HG02981 (cell line): ENCODE data around the gene DLG2.
"Not testable (repeated sequence)": the region's sequence is repeated elsewhere in the genome, so short reads cannot be mapped to it uniquely, and the experiment has no call there.

ENCODE experiments used
- ATAC-seq: cut with Tn5 transposase; IDR thresholded peaks from one replicate; pipeline ENCODE4 v1.9.1; 2021; ENCODE audit warnings: mild to moderate bottlenecking, moderate library complexity; ENCODE audit not compliant: unreplicated experiment

DLG2 gene

DNA sequence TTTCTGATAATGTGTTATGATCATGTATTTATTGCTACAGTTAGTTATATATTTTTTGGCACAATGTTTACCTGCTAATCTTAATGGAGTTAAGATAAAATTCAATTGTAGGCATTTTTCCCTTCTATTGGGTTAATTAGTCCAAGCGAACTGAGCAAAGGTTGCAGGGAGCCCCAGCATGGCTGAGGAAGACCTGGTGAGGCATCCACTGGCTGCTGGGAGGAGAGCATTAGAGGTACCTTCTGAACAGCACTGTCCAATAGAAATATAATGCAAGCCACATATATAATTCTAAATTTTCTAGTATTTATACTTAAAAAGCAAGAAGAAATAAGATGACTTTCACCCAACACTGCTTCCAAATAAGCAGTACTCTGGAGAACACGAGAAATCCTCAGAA is 19.9 kb upstream of the DLG2 start:
- ATAC-seq = peak; percentile 4

DNA sequence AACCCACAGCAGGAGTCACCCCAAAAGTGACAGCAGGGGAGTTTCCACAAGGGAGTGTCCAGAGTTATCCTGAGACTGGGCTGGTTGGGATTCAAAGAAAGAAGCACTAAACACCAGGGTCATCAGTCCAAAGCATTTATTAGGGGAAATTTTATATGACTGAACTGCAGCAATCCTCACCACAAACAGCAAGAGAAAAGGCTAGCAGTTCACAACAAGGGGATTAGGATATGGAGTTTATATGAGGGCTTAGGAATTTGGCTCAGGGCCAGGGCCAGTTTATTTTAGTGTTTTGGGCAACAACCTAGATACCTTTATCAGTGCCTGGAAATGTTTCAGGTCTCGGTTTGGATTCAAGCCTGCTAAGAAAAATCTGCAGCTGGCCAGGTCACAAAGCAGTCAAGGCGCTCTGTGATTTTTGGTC is 16.1 kb upstream of the DLG2 start:
- no peak for ATAC-seq

DNA sequence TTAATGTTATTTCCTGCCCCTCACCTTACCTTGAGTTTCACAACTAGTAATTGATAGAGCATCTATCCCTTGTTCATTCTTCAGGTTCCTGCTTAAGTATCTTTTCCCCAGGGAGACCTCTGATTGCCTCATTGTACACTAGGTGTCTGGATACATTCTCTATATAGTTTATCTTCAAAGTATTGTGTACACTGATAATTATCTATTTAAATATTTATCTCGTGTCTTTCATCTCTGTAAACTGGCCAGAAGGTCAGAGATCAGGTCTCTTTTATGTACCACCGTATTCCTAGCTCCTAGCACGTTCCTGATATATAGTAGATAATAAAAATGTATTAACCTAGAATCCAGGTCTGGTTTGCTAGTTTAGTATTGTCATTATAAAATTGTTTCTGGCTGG is 7.6 kb upstream of the DLG2 start:
- ATAC-seq = no peak

DNA sequence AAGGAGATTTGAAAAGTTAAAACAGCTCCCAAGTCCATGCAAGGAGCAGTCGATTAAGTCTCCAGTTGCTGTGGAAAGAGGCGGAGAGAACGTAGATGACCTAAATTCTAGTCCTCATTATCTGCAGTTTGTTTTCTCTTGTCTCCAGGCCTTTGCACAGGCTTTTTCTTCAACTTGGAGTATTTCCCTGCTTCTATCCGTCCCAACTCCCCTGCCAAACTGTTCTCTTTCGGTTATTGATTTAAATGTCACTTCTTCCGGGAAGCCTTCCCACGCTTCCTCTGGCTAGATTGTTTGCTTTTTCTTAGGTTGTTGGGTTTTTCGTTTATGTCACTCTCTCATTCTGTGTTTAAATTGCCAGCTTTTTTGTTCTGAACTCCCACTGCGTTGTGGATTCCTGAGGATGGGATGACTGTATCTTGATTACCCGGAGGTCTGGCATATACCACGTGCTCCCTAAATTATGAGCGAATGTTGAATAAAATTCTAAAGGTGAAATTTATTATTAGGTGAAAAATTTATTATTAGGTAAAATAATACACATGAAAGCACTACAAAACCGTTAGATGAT is 1.7 kb upstream of the DLG2 start:
- peak; percentile 1 for ATAC-seq

DNA sequence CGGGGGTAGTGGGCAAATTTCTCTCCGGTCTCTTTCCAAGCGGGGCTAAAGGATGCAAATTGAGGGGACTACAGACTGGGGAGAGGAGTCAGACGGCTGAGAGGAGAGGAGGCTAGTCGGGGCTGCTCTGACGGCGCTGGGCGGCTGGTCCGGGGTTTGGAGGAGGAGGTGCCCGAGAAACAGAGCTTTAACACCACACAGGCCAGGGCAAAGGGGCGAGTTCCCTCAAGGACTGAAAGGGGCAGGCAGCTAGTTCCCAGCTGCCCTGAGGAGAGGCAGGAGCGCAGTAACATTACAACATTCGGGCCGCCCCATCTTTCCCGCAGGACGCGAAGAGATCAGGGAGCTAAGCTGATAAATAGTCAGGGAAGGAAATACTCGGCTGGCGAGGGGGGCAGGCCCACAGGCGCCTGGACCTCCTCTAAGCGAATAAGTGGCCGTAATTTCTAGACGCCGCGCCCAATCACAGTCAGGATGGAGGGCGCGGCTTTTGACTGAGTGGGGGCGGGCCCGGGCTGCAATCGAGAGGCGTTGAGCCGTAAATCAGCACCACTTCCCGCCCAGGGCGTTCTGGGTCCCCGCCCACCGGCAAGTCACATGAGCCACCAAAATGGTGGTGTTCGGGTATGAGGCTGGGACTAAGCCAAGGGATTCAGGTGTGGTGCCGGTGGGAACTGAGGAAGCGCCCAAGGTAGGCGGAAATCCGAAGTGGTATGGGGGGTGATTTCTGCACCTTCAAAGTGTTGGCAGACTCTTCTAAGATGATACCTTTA is 1.0 kb upstream of the DLG2 start, which contains the start of gene TMEM126B:
Gene TMEM126B (plus strand): TSS at position 596 of the 773 bp plus-strand sequence. CDS start 15 bp downstream, at position 611.
- ATAC-seq = peak; percentile 99

DNA sequence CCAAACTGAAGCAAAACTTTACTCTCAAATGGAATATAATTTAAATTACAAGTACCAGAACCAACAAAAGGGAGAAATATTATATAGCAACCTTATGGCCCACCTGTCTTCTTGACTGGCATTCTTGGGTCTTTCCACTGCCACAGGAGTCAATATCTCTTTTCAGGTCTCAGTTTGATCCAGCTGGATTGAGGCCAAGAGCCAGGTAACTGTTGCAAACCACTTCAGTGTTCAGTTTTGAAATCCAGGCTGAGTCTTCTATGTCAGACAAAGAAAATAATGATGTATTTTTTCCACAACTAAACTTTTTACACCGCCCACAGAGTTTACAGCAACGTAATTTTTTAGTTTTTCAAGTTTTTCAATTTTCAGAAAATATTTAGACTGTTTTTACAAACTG is 648 bp downstream of the DLG2 start:
- no peak for ATAC-seq

DNA sequence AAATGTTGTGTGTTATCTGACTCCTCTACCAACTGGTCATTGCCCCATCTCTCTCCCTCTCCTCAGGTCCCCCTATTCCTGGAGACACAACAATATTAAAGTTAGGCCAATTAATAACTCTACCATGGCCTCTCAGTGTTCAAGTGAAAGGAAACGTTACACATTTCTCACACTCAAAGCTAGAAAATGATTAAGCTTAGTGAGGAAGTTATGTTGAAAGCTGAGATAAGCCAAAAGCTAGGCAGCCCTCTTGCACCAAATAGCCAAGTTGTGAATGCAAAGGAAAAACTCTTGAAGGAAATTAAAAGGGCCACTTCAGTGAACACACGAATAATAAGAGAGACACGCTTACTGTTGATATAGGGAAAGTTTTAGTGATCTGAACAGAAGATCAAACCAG is 6.9 kb downstream of the DLG2 start:
- ATAC-seq = no peak

DNA sequence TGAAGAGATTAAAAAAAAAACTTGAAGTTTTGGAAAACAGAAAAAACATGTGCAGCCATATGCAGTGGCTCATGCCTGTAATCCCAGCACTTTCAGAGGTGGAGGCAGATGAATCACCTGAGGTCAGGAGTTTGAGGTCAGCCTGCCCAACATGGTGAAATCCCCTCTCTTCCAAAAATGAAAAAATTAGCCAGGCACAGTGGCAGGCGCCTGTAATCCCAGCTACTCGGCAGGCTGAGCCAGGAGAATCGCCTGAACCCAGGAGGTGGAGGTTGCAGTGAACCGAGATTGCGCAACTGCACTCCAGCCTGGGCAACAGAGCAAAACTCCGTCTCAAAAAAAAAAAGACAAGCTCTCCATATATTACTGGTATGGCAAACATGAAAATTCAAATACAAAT is 7.6 kb downstream of the DLG2 start:
- no peak for ATAC-seq

DNA sequence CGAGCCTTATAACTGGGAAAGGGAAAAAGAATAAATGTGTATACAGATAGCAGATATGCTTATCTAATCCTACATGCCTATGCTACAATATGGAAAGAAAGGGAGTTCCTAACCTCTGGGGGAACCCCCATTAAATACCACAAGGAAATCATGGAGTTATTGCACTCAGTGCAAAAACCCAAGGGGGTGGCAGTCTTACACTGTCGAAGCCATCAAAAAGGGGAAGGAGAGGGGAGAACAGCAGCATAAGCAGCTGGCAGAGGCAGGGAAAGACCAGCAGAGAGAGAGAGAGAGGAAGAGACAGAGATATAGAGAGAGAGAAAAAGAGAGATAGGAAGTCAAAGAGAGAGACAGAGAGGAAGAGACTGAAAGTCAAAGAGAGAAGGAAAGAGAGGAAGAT is 15.5 kb downstream of the DLG2 start:
- not testable (repeated sequence) for ATAC-seq

DNA sequence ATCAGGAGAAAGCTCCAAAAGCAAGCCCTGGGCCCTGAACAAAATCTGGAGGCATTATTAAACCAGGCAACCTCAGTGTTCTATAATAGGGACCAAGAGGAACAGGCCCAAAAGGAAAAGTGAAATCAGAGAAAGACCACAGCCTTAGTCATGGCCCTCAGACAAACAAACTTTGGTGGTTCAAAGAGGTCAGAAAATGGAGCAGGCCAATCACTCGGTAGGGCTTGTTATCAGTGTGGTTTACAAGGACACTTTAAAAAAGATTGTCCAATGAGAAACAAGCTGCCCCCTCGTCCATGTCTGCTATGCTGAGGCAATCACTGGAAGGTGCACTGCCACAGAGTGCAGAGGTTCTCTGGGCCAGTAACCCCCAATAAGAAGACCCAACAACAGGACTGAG is 17.9 kb downstream of the DLG2 start:
- ATAC-seq = not testable (repeated sequence)

DNA sequence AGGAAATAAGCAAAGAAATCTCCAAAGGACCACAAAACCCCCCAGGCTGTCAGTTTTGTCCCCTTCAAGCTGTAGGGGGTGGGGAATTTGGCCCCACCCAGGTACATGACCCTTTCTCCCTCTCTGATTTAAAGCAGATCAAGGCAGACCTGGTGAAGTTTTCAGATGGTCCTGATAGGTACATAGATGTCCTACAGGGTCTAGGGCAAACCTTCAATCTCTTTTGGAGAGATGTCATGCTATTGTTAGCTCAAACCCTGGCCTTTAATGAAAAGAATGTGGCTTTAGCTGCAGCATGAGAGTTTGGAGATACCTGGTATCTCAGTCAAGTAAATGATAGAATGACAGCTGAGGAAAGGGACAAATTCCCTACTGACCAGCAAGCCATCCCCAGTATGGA is 18.5 kb downstream of the DLG2 start:
- ATAC-seq = not testable (repeated sequence)

DNA sequence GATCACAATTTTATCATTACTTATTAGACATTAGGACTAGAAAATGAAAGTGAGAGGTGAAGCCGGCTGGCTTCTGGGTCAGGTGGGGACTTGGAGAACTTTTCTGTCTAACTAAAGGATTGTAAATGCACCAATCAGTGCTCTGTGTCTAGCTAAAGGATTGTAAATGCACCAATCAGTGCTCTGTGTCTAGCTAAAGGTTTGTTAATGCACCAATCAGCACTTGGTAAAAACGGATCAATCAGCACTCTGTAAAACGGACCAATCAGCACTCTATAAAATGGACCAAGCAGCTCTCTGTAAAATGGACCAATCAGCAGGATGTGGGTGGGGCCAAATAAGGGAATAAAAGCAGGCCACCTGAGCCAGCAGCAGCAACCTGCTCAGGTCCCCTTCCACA is 20.9 kb downstream of the DLG2 start:
- not testable (repeated sequence) for ATAC-seq

DNA sequence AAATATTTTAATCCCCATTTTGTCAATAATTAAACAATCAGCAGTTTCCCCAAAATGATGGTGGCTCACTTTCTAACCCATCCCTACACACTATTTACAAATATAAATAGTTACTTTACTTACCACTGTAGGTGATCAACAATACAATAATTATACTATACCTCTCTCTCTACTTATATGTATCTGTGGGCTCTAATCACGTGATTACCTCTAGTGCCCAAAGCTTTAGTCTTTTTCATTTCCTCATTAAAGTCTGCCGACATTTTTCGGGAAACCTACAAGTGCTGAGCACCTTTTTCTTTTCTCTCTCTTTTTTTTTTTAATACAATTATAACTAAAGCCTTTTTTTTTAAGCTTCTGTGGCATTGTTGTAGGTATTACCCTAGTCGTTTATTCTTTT is 23.9 kb downstream of the DLG2 start:
- ATAC-seq = no peak

DNA sequence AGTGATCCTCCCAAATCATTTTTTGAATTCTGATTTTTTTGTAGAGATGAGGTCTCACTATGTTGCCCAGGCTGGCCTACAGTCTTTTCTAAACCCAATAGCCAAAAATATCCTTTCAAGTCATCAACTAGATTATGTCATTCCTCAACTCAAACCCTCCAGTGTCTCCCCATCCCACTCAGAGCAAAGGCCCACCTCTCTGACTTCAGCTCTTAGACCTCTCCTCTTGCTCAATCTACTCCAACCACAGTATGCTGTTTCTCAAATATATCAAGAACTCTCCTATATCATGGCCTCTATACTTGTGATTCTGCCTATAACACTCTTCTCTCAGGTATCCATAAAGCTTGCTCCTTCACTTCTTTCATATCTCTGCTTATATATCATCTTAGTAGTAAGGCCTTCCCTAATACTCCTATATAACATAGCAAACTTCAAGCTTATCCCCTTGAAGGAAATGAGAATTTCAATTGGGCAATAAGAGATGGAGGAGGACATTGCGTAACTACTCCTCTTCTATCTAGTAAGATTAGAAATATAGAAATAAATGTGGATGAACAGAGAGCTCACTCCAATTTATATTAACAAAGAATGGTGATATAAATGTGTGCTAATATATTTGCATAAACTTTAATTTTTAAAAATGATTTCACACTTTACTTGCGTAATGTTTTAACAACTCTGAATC is 24.5 kb downstream of the DLG2 start:
- no peak for ATAC-seq

DNA sequence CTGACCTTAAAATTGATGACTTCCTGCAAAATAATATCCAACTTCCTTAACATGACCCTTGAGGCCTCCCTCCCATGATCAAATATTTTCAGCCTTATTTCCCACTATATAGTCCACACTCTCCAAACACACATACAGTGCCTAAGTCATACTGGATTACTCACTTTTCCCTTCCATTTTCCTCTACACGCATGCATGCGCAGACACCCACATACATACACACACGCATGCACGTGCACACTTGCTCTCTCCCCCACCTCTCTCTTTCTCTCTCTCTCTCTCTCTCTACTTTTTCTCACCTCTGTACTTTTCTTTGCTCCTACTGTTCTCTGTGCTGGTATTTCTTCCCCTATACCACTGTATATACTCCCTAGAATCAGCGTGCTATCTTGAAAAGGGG is 28.1 kb downstream of the DLG2 start:
- ATAC-seq = no peak

DNA sequence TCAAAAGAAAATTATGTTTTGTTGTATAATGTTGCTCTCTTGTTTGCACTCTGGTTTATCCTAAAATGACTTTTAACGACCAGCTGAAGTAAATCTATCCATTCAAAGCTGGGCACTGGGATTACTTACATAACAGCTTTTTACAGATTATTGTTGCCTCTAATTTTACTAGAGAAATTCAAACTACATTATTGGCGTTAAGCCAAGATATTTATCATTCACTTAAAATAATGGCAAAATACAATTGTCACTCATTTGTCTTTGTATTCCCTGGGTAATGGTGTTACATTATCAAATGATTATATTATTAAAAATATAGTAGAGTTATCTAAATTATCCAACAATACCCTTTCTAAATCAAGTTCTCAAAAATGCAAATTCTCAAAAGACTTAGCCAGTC is 30.3 kb downstream of the DLG2 start:
- ATAC-seq = no peak

DNA sequence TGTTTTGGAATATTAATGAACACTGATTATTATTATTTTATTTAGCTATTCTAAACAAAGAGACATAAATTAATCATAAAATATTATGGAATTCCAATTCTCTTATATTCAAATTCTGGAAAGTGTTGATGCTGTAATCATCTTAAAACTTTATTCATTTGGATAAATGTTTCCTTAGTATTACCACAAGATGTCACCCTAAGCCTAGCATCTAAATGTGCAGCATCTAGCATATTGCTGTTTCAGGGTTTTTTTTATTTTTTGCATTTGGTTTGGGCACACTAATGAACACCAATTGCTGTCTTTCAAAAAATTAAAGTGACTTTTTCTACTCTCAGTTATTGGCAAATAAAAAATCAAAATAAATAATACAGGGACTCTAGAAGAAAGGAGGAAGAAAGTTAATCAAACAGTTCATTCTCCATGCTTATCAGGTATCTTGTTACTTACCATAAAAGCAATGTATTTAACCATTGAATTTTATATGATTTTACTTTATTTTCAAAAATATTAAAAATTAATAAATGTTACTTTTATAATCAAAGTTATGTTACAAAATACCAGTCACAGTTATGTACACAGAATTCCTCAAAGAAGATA is 31.8 kb downstream of the DLG2 start:
- no peak for ATAC-seq

DNA sequence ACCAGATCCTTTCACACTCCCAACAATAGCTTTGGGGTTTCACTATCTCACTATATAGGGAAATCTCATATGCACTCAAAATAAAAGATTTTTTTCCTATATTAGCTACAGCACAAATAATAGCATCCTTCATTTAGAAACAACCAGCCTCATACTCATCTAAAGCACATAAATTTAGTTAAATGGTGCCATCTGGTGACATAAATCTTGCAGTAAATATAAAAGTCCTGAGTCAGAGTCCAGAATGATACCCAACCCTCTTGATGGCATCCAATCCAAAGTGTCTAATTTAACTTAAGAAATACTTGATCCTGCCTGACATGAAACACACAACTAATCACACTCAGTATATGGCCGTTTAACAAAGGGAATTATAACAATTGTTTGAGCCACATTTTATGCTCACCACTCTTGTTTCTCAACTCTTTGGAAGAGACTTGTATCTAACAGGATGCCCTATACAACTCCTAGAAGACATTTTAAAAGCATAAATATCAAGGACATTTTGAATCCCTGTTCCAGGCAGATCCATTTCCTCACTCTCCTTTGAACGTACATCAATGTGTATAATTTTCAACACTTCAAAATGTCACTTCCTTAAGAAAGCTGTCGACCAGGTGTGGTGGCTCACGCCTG is 36.2 kb downstream of the DLG2 start:
- peak; percentile 50 for ATAC-seq

DNA sequence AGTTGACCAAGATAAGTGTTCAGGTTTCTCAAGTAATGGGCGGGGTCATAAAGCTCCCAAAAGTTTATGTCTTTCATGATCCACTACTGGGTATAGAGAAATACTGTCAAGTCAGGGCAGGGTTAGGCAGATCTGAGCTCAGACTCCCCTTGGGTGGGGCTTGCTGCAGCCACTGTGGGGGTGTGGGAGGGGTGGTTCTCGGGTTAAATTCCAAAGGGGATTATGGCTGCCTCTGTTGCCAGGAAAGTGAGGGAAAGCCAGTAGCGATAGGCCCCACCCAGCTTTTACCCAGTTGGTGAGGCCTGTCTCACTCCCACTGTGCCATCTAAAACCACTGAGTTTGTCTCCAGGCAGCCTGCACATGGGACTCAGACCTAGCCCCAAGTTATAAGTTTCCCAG is 37.8 kb downstream of the DLG2 start:
- ATAC-seq = no peak

DNA sequence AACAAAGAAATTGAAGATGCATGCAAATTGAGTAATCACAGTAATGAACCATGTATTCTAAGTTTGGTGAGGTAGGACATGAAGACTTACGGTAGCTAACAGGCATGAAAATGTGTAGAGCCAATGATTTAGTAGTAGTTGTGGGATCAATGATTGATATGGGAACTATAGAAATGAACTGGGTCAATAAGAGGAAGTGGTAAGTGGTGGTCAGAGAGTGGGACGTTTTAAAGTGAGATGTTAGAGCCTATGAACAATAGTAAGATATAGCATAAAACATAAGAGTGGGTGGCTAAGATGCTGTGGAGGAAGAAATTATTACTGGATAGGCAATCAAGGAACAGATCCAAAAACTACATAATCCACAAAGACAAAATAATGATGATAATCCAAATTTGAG is 45.0 kb downstream of the DLG2 start:
- no peak for ATAC-seq

DNA sequence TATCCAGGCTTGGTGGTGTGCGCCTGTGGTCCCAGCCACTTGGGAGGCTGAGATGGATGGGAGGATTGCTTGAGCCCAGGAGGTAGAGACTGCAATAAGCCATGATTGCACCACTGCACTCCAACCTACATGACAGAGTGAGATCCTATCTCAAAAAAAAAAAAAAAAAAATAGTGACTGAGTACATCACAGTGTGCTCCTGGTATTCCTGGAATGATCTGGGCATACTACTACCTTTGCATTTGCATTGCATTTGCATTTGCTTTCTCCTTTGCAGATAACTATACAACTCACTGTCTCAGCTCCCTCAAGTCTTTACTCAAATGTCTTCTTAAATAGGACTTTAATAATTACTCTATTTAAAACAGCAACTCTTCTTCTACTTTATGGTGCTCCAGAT is 51.8 kb downstream of the DLG2 start:
- ATAC-seq = no peak
